Epithelial cell of proximal tubule (primary cell): Measurements from ENCODE around the gene KIF3C. TPM values are rescaled to one million over a fixed set of nuclear protein-coding genes. Genes with fewer than 3 reads are reported as not detected.
"Not testable (repeated sequence)": the region's sequence is repeated elsewhere in the genome, so short reads cannot be mapped to it uniquely, and the experiment has no call there.

ENCODE experiments used
- DNase-seq: peaks from one replicate; pipeline ENCODE4 v3.0.0-alpha.2; 2011; ENCODE audit warnings: low read depth
- H3K4me3 ChIP-seq: 2 replicates; pipeline ENCODE4 v1.5.1; 2011; ENCODE audit warnings: low read depth, mild to moderate bottlenecking, low read length
- CTCF ChIP-seq: conservative IDR thresholded peaks from 2 replicates; pipeline ENCODE4 v1.5.1; 2012; ENCODE audit warnings: low read depth, mild to moderate bottlenecking, low read length
- total RNA-seq: library from RNA; depleted of rRNA; stranded (reverse); fragments of >200 nt; gene quantifications from 2 replicates; pipeline ENCODE4 v1.2.3, GENCODE V29; 2015

Gene KIF3C
- total RNA-seq, 1 donor from 2014 or later = 30.1 TPM

DNA sequence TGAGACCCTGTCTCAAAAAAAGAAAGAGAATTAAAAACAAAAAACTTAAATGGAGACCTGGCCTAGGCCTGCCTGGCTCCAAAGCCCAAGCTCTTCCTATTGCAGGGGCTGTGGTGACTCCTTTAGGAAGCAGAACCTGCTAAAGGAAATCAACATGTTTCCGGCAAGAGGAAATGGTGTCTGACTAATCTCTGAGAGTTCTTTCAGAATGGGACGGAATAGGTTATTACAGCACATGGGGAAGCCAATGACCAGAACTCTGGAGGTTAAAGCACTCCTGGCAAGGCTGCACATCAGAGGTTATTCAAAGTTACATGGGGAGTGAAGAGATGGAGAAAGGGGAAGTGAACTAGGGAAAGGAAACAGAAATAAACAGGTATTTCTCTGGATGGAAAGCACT is 21.4 kb downstream of the KIF3C start:
- DNase-seq = no peak
- H3K4me3 ChIP-seq = no peak overlapping the region
- no peak for TF ChIP-seq CTCF

- DNase-seq = no peak
- no peak overlapping the region for H3K4me3 ChIP-seq
- TF ChIP-seq CTCF = no peak
Observed at GRCh38 chr2:25960396-25960795, 21.9 kb downstream of the KIF3C start.

DNA sequence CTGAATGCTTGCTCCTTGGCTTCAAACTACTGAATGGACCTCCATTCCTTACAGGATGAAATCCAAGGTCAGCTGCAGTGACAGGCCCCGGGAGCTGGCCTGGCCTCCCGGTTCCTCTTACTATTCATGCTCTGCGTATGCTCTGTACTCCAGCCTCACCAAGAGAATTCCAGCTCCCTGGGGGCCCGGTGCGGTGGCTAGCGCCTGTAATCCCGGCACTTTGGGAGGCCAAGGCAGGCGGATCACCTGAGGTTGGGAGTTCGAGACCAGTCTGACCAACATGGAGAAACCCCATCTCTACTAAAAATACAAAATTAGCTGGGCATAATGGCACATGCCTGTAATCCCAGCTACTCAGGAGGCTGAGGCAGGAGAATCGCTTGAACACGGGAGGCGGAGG is 23.7 kb downstream of the KIF3C start:
- H3K4me3 ChIP-seq, DNase-seq: not testable (repeated sequence)

DNA sequence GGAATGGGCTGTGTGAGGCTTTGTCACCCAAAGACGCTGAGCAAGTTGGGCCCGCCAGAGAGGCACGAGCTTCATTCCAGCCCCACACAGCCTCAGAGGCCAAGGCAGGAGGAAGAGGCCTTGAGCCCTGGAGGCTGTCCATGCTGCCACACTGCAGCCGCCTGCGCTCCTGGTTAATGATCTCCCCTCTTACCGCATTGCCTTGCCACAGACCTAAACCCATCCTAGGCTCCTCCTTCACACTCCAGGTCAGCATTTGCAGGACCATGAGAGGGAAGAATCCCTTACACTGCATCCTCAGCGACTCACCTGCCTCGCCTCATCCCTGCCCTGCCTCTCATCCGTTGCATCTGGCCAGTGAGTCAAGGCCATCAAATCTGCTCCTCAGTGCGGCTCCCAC is 24.6 kb downstream of the KIF3C start:
- H3K4me3 ChIP-seq = no peak overlapping the region
- no peak for TF ChIP-seq CTCF
- DNase-seq = no peak

DNA sequence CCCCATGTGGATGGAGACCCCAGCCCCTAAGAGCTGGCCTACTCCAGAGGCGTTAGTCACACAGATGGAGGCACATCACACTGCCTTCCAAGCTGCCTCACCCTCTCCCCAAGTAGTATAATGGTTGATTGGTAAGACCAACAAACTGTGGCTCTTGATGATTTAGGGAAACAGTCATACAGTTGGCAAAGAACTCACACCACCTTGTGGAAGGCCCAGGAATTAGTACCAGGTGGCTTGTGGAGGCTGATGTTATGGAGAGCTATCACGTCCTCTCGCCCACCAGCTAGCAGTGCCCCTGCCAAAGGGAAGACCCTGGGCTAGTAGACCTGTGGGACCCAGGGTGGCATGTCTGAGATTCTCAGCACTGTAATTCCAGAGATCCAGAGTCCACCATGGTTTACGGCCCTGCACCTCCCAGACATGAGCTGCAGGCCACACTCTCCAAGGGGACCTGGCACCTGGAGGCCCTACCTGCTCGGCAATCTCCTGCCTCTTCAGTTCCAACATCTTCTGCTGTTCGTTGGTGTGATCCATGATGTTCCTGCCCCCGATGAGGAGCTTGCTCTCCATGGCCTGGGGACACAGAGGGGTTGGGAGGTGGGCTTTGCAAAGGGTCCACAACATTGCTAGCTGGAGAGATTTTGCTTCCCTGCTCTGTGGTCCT is 26.3 kb downstream of the KIF3C start:
- no peak for DNase-seq
- TF ChIP-seq CTCF = peak; percentile 37
- H3K4me3 ChIP-seq = no peak overlapping the region

DNA sequence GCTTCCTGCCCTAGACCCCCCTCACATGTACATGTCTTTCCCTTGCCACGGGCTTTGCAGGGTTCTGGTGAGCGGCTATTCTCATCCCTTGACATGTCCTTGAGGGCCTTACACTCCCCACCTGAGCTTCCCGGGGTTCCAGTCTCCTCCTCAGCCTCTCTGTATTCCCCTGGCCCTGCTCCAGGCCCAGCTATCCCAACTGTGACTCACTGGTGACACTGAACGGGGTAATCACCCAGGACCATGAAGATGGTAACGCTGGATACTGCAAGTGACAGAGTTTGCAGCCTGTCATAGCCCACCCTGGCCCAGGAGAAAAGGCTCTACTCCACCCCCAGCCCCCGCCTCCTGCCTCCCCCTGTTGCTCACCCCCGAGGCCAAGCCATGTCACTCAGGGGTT is 27.3 kb downstream of the KIF3C start:
- H3K4me3 ChIP-seq = no peak overlapping the region
- no peak for DNase-seq
- TF ChIP-seq CTCF = no peak

DNA sequence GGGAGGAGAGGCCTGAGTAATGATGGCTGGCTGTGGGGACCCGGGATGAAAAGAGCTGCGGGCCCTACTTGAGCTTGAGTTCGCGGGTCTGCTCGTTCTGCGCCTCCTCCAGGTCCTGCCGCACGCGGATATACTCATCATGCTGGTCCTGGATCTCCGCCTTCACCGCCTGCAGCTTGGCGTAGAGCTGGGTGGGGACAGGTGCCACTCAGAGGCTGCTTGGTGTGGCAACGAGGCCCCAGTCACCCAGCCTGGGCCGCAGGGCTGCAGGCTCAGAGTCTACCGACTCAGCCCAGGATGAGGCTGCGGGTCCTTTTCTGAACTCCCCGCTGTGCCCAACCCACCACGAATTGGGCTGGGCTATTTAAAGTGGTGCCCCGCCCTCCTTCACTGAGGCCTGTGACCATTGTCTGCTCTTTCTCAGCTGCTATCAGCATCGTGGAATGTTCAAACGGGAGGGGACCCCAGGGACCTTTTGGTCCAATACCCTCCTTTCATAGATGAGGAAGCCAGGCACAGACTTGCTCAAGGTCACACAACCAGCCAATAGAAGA is 28.0 kb downstream of the KIF3C start:
- no peak for TF ChIP-seq CTCF
- DNase-seq = no peak
- no peak overlapping the region for H3K4me3 ChIP-seq
